Esophagus squamous epithelium (tissue), 5 donors: ENCODE data around the gene AKR1C1. TPM values are rescaled to one million over a fixed set of nuclear protein-coding genes. Genes with fewer than 3 reads are reported as not detected.
"Not testable (repeated sequence)": the region's sequence is repeated elsewhere in the genome, so short reads cannot be mapped to it uniquely, and the experiment has no call there.

Experiments used
- DNase-seq: peaks from one replicate; lab custom pipeline; 2025; lab: John Stamatoyannopoulos, UW
- H3K27ac ChIP-seq, 4 donors: fragments of 200-600 bp; sonication (generic); one replicate each; pipeline ENCODE4 v1.5.1; 2016 to 2019; ENCODE audit warnings: mild to moderate bottlenecking in 1 of 4
- H3K27me3 ChIP-seq, 4 donors: fragments of 200-600 bp; sonication (generic); 1 replicate in 3 of 4; 2 replicates in 1 of 4; pipeline versions ENCODE4 v1.5.1 to v1.6.0; 2017 to 2021; ENCODE audit warnings: antibody characterized with exemption in 1 of 4
- H3K36me3 ChIP-seq, 3 donors: fragments of 200-600 bp; sonication (generic); one replicate each; pipeline ENCODE4 v1.5.1; 2016 to 2019
- H3K4me1 ChIP-seq, 3 donors: fragments of 200-600 bp; sonication (generic); one replicate each; pipeline ENCODE4 v1.5.1; 2017 to 2019
- H3K4me3 ChIP-seq, 4 donors: fragments of 200-600 bp; sonication (generic); 1 replicate in 3 of 4; 2 replicates in 1 of 4; pipeline ENCODE4 v1.5.1; 2016 to 2019; ENCODE audit warnings: mild to moderate bottlenecking in 2 of 4, moderate library complexity in 1 of 4
- H3K9me3 ChIP-seq, 3 donors: fragments of 200-600 bp; sonication (generic); one replicate each; pipeline ENCODE4 v1.5.1; 2016 to 2019
- POLR2A ChIP-seq, 4 donors: fragments of 450-650 bp; IDR thresholded peaks; one replicate each; pipeline ENCODE4 v1.6.1; 2017; ENCODE audit warnings: antibody characterized with exemption in 4 of 4, mild to moderate bottlenecking in 4 of 4, moderate library complexity in 3 of 4
- WGBS, 2 donors: methylation state at CpG; one replicate each; pipeline ENCODE4 v1.1.5; 2018; 5-methylcytosine and 5-hydroxymethylcytosine counted together
- intact Hi-C: fragments of 100-400 bp; cut with DNase I; formaldehyde crosslinking; loops from one replicate; pipeline ENCODE4 v1.15.0; 2022
- total RNA-seq, 4 donors: library from RNA; depleted of rRNA; stranded (reverse); fragments of >200 nt; gene quantifications; one replicate each; pipeline ENCODE4 v1.1.0, GENCODE V29; 2016
- TF ChIP-seq, protein P1 (sequence below), 6 experiments: fragments of 450-650 bp in 4 of 6; fragments of 200-600 bp in 2 of 6; sonication (generic) in 2 of 6; IDR thresholded peaks; one replicate each; pipeline ENCODE4 v1.5.1; 2016 to 2019; ENCODE audit warnings: antibody characterized with exemption in 6 of 6, mild to moderate bottlenecking in 4 of 6, moderate library complexity in 4 of 6
- donor health status: DM: yes; HTN: yes; CAD: no.

The AKR1C1 gene
- 100 to 1,000 TPM; 166 to 232 (median 195) TPM for total RNA-seq

- 22 to 32% methylated on average over 3 to 4 of the region's 7 CpGs for WGBS, 2 donors
- TF ChIP-seq POLR2A (IDR thresholded peaks at IDR 0.05) = peak in 2 of 4 donors; percentile 43 to 50
- H3K27me3 ChIP-seq, H3K9me3 ChIP-seq, DNase-seq, intact Hi-C loops, H3K36me3 ChIP-seq: not testable (repeated sequence)
- Histone ChIP-seq H3K4me3 (peak within 1 kb of the TSS; percentile 24 to 62 (median 44)), H3K27ac (peak within 1 kb of the TSS; percentile 34 to 80 (median 58)), H3K4me1 (peaks cover 0 to 24% (median 4%) of the 10 kb centered on the region in 3 donors)
Observed at GRCh38 chr10:4962876-4963814, at the start of gene AKR1C1. Gene AKR1C1, plus strand, starts transcription at chr10:4963415. Its CDS starts 30 bp downstream, at chr10:4963445.

GRCh38 chr10:4914213-4914850 is 48.9 kb upstream of the AKR1C1 start:
- peaks cover 0 to 10% (median 3%) of the 10 kb centered on the region in 3 donors for H3K4me1 ChIP-seq
- no peaks in the 10 kb centered on the region for H3K27me3 ChIP-seq
- TF ChIP-seq, protein P1, sequence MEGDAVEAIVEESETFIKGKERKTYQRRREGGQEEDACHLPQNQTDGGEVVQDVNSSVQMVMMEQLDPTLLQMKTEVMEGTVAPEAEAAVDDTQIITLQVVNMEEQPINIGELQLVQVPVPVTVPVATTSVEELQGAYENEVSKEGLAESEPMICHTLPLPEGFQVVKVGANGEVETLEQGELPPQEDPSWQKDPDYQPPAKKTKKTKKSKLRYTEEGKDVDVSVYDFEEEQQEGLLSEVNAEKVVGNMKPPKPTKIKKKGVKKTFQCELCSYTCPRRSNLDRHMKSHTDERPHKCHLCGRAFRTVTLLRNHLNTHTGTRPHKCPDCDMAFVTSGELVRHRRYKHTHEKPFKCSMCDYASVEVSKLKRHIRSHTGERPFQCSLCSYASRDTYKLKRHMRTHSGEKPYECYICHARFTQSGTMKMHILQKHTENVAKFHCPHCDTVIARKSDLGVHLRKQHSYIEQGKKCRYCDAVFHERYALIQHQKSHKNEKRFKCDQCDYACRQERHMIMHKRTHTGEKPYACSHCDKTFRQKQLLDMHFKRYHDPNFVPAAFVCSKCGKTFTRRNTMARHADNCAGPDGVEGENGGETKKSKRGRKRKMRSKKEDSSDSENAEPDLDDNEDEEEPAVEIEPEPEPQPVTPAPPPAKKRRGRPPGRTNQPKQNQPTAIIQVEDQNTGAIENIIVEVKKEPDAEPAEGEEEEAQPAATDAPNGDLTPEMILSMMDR (IDR thresholded peaks at IDR 0.05) = no peak
- TF ChIP-seq POLR2A (IDR thresholded peaks at IDR 0.05) = no peak
- WGBS, 2 donors = 71 to 72% methylated on average over 6 of the region's 6 CpGs
- no peak overlapping the region for H3K27ac ChIP-seq
- H3K36me3 ChIP-seq = no peaks in the 10 kb centered on the region
- H3K4me3 ChIP-seq = no peak overlapping the region
- intact Hi-C loops = no loop called here
- no peak for DNase-seq
- no peaks in the 10 kb centered on the region for H3K9me3 ChIP-seq

GRCh38 chr10:4916086-4916716 is 47.0 kb upstream of the AKR1C1 start:
- Histone ChIP-seq H3K36me3 (no peaks in the 10 kb centered on the region), H3K4me3 (no peak overlapping the region), H3K4me1 (peaks cover 0 to 5% (median 0%) of the 10 kb centered on the region in 3 donors), H3K9me3 (no peaks in the 10 kb centered on the region), H3K27ac (no peak overlapping the region), H3K27me3 (no peaks in the 10 kb centered on the region)
- intact Hi-C loops = no loop called here
- no peak for DNase-seq
- TF ChIP-seq, protein P1 (IDR thresholded peaks at IDR 0.05) = no peak
- no peak for TF ChIP-seq POLR2A (IDR thresholded peaks at IDR 0.05)
- 68 to 75% methylated on average over 3 of the region's 3 CpGs for WGBS, 2 donors

- no peak overlapping the region for H3K27ac ChIP-seq
- intact Hi-C loops = no loop called here
- WGBS, 2 donors = 33 to 42% methylated on average over 1 of the region's 1 CpG
Observed at GRCh38 chr10:4918236-4918635, 45.0 kb upstream of the AKR1C1 start.

DNA sequence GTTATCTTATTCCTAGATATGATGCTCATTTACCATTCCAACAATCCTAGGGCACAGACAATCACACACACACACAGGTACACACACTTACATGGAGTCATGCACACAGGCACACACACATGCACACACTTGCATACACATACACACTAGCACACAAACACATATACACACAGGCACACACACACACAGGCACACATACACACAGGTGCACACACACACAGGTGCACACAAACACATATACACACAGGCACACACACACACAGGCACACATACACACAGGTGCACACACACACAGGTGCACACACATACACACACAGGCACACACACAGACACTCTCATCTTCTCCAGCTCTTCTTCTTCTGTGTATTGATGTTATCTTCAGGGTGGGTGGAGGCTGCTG is 38.7 kb upstream of the AKR1C1 start:
- intact Hi-C loops, H3K36me3 ChIP-seq, H3K4me3 ChIP-seq, H3K4me1 ChIP-seq, H3K27me3 ChIP-seq, H3K9me3 ChIP-seq, H3K27ac ChIP-seq, DNase-seq: not testable (repeated sequence)

More at GRCh38 chr10:4918236-4918635, 45.0 kb upstream of the AKR1C1 start:
- no peak for DNase-seq
- Histone ChIP-seq H3K4me3 (no peak overlapping the region), H3K9me3 (no peaks in the 10 kb centered on the region), H3K36me3 (peaks cover 0 to 5% (median 0%) of the 10 kb centered on the region in 3 donors), H3K4me1 (peaks cover 0 to 5% (median 0%) of the 10 kb centered on the region in 3 donors), H3K27me3 (no peaks in the 10 kb centered on the region)
- TF ChIP-seq, protein P1 (IDR thresholded peaks at IDR 0.05) = no peak
- no peak for TF ChIP-seq POLR2A (IDR thresholded peaks at IDR 0.05)
